HG03108 (cell line): ENCODE measurements around the gene PIEZO1.

Source experiments
- ATAC-seq: cut with Tn5 transposase; IDR thresholded peaks from one replicate; pipeline ENCODE4 v1.9.1; 2021; ENCODE audit warnings: moderate library complexity; ENCODE audit not compliant: unreplicated experiment

Gene PIEZO1

DNA sequence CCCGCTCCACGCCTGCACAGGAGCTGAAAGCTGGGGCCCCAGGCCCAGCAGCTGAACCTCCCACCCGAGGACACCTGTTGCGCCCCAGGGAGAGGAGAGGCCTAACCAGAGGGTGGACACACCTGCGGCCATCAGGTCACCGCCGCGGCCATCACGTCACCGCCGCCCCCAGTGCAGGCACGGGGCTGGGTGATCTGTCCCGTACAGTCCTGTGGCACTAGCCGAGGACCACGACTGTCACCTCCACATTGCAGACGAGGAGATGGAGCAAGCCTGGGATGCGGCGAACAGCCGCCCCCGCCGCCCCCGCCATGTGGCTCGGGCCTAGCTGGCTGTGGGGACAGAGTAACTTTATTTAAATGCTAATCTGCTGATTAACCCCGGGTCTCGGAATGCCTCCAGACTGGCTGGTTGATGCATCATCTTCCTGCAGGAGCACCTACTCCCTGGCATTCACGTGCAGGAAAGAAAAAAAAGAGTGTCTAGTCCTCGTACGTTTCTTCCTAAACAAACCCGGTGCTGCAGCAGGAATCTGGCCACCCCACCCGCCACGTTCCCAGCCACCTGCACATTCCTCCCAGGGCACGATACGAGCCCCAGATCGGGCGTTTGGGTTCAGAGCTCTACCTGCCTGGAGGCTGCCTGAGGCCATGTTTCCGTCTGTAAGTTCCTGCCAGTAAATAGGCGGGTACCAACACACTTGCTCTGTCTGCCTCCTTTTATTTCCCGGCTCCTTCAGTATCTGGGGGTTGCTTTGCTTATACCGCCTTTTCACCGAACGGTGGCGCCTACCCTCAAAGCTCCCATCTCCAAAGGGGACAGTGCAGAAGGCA, 29.9 kb downstream of the PIEZO1 start:
- ATAC-seq, result no peak

DNA sequence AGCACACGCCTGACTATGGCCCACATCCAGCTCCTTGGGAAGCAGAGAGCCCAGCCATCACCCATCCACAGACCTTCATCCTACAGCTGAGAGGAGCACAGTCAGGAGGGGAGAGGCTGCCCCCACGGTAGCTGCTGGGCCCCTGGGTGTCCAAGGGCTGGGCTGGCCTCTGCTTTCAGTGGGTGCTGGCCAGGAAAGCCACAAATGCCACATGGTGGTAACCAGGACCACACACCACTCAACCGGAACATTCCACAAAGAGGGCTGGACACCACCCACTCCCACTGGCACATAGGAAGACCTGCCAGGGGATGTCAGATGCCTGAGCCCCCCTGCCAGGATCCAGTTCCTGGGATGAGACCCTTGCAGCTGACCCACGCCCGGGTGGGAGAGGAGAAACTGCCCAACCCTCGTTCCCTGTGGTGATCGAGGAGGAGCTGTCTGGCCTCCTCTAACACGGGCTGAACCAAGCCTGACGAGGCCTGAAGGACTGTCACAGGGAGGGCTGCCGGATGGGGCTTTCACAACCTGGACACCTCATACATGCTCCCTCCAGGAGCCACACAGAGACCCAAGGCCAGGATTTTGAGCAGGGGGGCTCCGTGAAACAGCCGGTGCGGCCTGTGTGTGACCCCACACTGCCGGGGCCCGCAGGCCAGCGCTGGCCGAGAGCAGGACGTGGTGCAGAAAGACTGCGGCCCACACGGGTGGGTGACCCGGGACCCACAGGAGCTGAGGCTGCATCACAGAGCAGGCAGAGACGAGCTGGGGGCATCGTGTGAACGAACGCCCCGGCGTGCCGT, 30.7 kb downstream of the PIEZO1 start:
- ATAC-seq, result no peak

DNA sequence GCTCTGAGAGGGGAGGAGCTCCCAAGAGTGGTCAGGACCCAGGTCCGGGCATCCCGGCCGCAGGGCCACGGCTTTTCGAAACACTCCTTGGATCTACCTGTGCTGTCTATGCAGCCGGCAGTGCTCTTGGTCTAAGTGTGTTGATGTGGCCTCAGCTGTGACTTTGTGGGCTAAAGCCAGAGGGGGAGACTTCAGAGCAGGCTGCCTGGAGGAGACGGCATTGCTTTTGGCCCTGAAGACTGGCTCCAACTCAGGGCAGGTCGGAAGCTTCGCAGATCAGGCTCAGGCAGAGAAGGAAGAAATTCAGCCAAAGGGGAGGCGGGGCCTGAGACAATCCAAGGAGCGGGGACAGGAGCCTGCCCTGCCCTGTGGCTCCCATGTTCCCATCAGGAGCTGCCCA, 31.4 kb downstream of the PIEZO1 start:
- no peak for ATAC-seq

DNA sequence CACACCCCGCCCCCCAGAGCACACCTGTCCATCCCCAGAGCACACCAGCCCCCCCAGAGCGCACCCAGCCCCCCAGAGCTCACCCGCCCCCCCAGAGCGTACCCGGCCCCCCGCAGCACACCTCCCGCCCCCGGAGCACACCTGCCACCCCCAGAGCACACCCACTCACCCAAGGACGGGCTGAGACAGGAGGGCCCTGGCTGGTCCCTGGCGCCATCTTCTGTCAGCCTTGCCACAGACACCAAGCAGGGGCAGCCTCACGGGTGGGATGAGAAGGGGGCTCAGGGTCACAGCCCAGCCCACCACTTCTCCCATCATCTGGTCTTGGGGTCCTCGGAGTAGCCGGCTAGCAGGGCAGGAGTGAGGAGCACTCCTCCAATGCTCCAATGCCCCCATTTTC, 31.8 kb downstream of the PIEZO1 start:
- ATAC-seq, result no peak

DNA sequence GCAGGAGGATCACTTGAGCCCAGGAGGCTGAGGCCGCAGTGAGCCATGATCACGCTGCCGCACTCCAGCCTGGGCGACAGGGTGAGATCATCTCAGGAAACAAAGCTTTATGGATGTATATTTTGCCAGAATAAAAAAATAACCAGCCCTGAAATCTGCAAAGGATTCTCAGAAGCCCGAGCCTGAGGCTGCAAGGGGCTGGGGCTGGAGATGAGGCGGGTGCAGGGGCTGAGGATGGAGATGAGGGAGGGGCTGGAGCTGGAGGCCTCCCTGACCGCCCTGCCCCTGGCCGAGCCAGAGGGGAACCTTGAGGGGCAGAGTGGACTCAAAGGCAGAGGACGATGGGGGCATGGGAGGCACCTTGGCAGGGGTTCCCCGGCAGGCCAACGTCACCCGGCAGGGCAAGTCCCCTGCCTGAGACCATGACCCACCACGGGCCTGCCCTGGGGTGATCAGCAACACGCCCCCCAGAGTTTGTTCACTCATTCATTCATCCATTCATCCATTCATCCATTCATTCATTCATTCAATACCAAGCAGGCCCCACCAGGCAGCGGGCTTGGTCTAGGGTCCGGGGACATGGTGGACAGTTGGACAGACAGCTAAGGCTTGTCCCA, 32.5 kb downstream of the PIEZO1 start:
- ATAC-seq, result no peak

DNA sequence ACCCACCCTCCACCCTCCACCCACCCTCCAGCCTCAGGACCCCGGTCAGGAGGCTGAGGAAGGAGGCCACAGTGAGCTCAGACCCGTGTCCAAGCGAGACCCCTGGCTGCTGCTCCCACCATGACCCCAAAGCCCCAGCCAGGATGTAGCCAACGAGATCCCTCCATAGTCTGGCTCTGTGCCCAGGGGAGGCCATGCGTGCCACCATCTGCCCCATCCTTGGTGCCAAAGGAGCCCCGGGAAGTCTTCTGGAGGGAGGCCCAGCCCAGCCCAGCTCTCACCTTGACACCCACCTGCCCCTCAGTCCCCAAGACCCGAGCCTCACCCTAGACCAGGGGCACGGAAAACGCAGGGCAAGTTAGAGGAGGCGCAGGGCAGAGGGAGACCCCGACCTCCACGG, 34.2 kb downstream of the PIEZO1 start:
- ATAC-seq, result no peak

DNA sequence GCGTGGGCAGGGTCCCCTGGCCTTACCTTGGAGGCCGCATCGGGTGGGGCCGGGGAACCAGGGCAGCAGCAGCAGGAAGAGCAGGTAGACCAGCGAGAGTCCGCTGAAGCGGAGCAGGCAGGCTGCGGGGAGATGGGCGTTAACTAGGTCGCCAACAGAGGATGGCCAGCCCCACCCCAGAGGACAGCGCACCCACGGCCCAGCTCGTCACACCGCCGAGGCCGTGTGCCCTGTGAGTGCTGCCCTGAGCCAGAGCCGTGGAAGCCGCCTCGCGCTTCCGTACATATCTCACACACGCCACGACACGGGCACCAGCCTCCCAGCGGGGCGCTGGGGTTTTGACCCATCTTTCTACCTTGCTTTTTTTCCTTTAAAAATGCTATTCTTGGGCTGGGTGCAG, 35.7 kb downstream of the PIEZO1 start:
- no peak for ATAC-seq

DNA sequence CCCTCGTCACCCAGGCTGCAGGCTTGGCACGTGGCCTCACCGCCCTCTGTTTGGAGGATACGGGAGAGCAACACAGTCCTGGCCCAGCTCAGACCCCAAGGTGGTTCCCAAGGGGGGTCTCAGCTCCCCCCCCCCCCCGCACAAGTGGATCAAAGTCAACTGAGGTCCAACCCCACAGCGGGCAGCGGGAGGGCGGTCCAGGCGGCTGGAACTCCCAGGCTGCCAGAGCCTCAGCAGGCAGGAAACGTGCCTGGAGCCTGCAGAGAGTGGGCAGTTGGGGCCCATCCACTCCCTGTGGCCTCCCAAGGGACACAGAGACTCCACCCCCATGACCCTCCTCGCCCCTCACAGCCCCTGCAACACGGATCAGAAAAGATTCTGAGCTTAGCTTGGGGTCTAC, 36.7 kb downstream of the PIEZO1 start:
- ATAC-seq, result no peak

DNA sequence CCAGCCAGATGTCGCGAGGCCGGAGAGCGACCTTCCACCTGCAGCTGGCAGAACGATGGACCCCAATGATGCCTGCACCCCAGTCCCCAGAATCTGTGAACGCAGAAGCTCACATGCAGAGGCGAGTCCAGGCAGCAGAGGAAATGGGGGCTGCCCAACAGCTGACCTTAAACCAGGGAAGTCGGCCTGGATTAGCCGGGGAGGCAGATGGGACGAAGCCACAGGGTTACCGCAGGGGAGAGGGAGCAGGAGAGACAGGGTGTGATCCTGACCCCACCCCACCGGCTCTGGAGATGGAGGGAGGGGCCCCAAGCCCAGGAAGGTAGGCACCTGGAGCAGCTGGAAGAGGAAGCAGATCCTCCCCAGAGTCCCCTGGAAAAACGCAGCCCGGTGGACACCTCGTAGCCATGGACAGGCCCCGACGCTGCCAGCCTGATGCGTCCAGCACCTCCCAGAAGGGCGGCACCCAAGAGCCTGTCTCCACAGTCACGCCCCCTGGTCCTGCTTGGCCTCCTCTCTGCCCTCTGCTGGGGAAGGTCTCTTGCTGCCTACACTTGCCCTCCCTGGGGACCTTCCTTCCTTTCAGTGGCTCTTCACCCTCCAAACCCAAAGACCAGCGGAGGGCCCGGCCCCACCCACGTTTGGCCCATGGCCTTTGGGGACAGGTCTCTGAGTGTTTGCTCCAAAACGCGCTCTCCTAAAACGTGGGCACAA, 37.3 kb downstream of the PIEZO1 start:
- no peak for ATAC-seq

DNA sequence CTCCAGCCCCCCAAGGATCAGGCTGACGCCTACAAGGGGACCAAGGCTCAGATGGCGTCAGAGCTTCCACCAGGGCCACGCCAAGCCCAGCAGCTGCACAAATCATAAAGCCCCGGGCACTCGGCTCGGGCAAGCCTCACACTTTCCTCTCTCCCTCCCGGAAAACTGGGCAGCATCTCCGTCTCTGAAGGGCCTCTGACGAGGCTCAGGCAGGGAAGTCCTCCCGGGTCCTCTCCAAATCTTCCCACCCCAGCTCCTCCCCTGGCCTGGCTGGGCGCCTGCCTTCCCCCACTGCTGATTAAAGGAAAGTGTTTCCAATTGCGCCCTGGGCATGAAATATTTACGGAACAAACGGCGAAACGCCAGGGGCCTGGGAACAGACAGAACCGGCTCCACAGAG, 38.5 kb downstream of the PIEZO1 start:
- no peak for ATAC-seq

DNA sequence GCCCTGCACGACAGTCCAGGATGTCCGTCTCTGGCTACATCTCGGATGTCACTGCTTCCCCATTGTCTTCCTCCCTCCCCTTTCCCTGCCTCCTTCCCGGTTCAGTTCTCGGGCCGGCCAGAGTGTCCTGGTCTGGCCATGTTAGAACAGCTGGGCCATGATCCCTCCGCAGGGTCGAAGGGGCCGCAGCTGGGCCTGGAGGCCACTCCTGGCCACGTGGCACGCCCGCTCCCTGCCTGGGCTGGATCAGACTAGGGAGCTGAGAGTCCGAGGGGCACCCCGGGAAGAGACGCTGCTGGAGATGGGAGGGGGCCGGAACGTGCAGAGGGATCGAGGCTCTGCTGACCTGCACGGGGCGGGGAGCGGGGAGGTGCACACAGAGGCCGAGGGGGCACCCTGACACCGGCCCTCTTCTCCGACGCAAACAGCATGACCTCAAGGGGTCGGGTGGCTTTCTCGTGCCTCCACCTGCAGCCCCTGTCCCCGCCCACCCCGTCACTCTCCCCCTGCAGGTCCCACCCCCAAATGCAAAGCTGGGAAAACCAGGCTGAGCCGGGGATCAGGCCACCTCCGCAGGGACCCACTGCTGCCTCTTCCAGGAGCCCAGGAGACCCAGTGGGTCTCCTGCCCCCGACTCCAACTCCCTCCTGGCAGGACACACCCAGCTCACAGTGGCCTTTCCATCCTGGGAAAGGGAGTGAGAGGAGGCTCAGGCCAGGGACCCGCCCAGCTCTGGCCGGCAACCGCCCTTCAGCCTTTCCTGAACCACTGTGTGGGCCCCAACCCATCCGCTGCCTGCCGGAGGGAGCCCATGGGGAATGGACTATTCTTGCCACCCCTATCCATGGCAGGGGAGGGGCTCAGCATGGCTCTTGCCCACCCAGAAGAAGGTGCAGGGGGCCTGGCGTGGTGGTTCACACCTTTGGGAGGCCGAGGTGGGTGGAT, 40.2 kb downstream of the PIEZO1 start:
- ATAC-seq, result no peak

DNA sequence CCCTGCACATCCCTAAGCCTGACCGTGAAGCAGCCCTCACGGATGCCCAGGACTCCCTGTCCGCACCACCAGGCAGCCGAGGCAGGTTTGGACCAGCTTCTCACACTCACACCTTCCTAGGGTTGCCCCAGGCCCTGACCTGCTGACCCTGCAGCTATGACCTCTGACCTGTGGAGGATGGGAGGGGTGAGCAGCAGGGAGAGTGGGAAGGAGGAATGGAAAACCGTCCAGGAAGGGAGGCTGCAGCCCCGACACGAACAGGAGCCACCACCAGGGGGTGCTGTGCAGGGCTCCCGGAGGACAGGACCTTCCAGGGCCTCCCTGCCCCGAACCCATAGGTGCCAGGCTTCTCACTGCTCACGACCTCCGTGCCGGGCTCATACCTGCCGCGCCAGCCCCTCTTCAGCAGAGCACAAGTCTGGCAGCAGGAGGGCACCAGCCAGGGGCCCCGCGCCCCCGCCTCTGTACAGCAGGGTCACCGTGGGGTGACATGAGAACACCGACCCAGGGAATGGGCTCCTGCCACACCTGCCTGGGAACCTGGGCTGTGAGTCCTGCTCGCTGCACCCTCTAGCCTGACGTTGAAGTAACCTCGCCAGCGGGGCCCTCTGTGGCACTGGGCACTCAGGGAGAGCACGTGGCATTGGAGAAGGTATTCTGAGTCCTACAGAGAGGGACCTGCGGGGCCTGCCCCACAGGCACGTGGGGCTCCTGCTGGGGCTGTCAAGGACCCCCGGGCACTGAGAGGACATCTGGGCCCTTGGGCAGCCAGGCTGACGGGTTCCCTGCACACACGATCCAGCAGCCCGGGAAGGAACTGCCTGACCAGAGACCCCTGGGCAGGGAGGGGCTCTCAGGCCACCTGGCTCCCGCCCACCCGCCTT, 41.1 kb downstream of the PIEZO1 start:
- ATAC-seq, result no peak

DNA sequence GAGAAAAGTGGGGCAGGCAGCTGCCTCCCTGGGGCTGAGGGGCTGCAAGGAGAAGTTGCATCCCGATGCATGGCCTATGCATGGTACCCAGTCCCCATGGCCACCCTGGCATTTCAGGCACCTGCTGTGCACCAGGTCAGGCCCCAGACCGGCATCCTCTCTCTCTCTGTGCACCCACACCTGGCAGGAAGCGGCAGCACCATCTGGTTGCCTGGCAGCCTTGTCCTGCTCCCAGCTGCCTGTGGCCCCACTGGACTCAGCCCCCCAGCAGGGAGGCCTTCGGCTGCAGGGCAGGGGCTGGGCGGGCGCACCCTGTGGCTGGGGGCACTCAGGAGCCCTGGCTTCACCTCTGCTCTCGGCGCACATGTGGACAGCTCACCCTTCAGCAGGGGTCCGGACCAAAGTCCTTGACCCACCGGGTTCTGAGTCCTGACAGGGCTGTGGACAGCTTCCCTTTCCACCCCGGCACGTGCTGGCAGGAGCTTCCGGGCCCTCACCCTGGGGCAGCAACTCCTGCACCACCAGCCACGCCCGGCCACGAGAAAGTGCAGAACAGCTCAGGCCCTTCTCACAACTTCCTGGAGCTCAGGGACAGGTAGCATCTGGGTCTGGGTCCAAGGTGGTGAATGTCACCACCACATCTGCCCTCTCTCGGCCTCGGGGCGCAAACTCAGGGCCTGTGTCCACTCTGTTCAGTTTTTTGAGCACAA, 42.0 kb downstream of the PIEZO1 start:
- ATAC-seq, result no peak

DNA sequence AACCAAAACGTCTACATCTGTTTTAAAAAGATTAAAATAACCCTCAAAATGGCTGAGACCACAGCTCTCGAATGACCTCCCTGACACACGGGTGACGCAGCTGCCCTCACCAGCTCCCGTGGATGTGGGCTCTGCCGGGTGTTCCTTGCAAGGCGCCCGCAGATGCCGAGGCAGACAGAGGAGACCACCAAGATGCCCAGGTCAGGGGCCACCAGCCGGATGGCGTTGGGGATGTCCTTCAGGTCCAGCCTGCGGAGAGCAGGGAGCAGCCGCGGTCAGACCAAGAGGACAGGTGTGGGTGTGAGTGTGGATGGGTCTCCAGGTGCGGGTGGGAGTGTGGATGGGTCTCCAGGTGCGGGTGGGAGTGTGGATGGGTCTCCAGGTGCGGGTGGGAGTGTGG, 43.7 kb downstream of the PIEZO1 start:
- no peak for ATAC-seq

DNA sequence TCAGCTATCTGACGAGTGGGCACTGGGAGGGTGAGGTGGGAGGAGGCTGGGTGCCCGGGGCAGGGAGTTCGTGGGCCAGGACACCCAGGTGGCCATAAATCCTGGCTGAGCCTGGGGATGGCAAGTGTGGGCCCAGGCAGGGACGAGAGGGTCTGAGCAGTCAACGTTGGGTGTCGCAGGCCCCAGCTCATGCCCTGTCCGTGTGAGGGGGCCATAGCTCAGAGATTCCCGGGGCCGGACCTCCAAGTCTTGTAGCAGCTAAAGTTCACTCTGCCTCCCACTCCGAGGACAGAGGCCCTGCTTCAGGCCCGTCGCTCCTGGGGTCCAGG, 44.3 kb downstream of the PIEZO1 start:
- ATAC-seq, result no peak

DNA sequence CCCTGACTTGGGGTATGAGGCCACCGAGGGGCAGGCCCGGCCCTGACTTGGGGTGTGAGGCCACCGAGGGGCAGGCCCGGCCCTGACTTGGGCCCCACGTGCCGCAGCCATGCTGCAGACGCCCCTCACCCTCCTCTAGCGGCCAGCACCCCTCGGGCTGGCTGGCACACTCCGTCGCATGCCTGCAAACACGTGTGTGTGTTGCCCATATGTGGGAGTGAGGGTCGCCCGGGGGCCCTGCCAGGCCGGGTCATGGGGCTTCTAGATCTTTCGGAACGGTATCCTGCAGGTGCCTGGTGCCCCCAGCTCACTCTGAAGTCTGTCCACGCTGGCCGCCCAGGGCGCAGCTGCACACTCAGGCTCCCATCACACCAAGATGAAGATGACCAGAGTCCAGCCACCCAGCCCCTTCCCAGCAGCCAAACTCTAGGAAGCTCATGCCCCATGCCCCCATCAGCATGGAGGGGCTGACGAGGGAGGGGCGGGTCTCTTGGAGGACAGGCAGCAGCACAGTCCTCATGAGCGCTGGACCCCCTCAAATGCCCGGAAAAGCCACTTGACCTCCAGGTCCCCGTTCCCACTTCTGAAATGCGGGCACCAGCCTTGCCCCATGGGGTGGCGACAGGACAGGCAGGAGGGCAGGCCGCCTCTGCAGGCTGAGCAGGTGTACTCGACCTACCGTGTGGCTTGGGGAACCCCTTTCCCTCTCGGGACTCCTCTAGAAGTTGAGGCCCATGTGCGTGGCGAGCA, 44.9 kb downstream of the PIEZO1 start:
- ATAC-seq, result no peak

DNA sequence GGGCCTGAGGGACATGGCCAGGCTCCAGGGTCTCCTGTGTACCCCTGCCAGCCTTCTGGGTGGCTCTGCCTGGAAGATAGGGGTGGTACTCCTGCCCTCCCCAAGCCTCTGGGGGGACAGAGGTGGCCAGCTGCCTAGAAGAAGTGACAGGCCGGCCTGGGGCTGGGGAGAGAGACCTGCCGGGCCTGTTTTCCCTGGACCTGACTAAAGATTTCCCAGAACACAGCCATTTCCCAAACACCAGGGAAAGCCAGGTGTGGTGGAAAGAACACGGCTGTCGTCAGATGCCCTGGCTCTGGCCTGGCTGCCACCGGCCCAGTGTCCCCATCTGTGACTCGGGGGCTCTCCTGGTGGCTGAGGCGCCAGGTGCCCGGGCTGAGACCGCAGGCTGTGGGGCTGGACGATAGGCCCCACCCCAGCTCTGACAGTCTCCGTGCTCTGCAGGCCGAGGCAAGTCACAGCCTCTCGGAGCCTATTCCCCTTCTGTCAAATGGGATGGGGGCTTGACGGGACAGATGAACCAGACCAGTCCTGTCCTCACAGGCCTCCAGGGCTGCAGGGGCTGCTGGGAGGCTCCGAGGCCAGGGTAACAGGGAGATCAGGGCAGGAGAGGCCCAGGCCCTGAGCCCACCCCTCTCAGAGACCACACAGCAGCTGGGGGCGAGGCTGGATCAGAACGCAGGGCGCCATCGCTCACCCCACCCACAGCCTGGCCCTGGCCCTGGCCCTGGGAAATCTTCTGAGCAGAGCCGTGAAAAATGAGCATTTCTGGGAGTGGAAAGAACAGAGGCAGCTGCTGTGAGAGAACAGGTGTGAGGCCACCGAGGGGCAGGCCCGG, 45.7 kb downstream of the PIEZO1 start:
- no peak for ATAC-seq
